GM13977 (cell line): ENCODE measurements around the gene ZNF506.
"Not testable (repeated sequence)": the region's sequence is repeated elsewhere in the genome, so short reads cannot be mapped to it uniquely, and the experiment has no call there.

Experiments
- DNase-seq: peaks from one replicate; pipeline ENCODE4 v3.0.0; 2012; ENCODE audit warnings: low spot score
- CTCF ChIP-seq: IDR thresholded peaks from 2 replicates; pipeline ENCODE4 v1.5.1; 2012; ENCODE audit warnings: mild to moderate bottlenecking, control low read depth; ENCODE audit not compliant: insufficient read depth; ENCODE audit errors: extremely low read depth, missing control alignments
- in situ Hi-C: fragments of 300-500 bp; cut with MboI; formaldehyde crosslinking; loops from one replicate; pipeline ENCODE4 v1.12.0; 2022; ENCODE audit warnings: low sequenced_read_pairs, low pct_unique_long_range_greater_than_20kb, mixed read lengths, inconsistent platforms; ENCODE audit not compliant: unreplicated experiment

Gene ZNF506

GRCh38 chr19:19748249-19748938 is 73.2 kb downstream of the ZNF506 start:
- in situ Hi-C loops = no loop called here
- no peak for TF ChIP-seq CTCF
- DNase-seq = no peak

- in situ Hi-C loops = no loop called here
- no peak for TF ChIP-seq CTCF
- no peak for DNase-seq
Measured at GRCh38 chr19:19747357-19748220, 74.0 kb downstream of the ZNF506 start.

- no peak for TF ChIP-seq CTCF
- in situ Hi-C loops = no loop called here
- DNase-seq = no peak
Measured at GRCh38 chr19:19746286-19747213, 75.0 kb downstream of the ZNF506 start.

GRCh38 chr19:19745496-19746285 is 75.9 kb downstream of the ZNF506 start:
- in situ Hi-C loops = no loop called here
- no peak for TF ChIP-seq CTCF
- no peak for DNase-seq

- in situ Hi-C loops = no loop called here
- DNase-seq = no peak
- no peak for TF ChIP-seq CTCF
Measured at GRCh38 chr19:19744641-19745040, 76.9 kb downstream of the ZNF506 start.

GRCh38 chr19:19743921-19744320 is 77.6 kb downstream of the ZNF506 start:
- in situ Hi-C loops, DNase-seq: not testable (repeated sequence)
